K562 (cell line): ENCODE results near the gene NDP. TPM values are rescaled to one million over a fixed set of nuclear protein-coding genes. Genes with fewer than 3 reads are reported as not detected.

Experiments used
- ARID2 ChIP-seq: fragments of 450-650 bp; IDR thresholded peaks from 2 replicates; pipeline ENCODE4 v1.6.1; 2017; ENCODE audit warnings: antibody characterized with exemption, mild to moderate bottlenecking
- BHLHE40 ChIP-seq: IDR thresholded peaks from 2 replicates; pipeline ENCODE4 v1.6.1; 2011; ENCODE audit warnings: low read length, improper control_type of control experiment
- CEBPG ChIP-seq, 3 experiments: fragments of 200-800 bp in 1 of 3; sonication (Bioruptor generic) in 1 of 3; sonication (generic) in 1 of 3; formaldehyde crosslinking in 1 of 3; IDR thresholded peaks in 2 of 3; conservative IDR thresholded peaks in 1 of 3; 2 replicates each; pipeline versions ENCODE4 v1.6.1 to v1.8.0; 2016 to 2022; ENCODE audit warnings: missing compliant biosample characterization in 2 of 3, missing genetic modification characterization in 2 of 3, mild to moderate bottlenecking in 1 of 3, missing genetic modification reagents in 1 of 3
- CHD4 ChIP-seq: fragments of 200-600 bp; sonication (generic); IDR thresholded peaks from 3 replicates; pipeline ENCODE4 v1.6.1; 2012; ENCODE audit warnings: low read depth, mild to moderate bottlenecking, mixed read lengths, low read length, inconsistent platforms; ENCODE audit not compliant: insufficient read depth, insufficient replicate concordance, poor library complexity, severe bottlenecking
- CSDE1 ChIP-seq, 2 experiments: fragments of 450-650 bp; IDR thresholded peaks; 2 replicates each; pipeline ENCODE4 v1.6.1; 2016; ENCODE audit warnings: mild to moderate bottlenecking in 1 of 2
- CTBP1 ChIP-seq: fragments of 450-650 bp; IDR thresholded peaks from 2 replicates; pipeline ENCODE4 v1.6.1; 2016; ENCODE audit warnings: borderline replicate concordance
- DPF2 ChIP-seq: fragments of 450-650 bp; IDR thresholded peaks from 2 replicates; pipeline ENCODE4 v1.6.1; 2016
- GABPB1 ChIP-seq: sonication (generic); formaldehyde crosslinking; IDR thresholded peaks from 2 replicates; pipeline ENCODE4 v1.8.0; 2022; ENCODE audit warnings: mild to moderate bottlenecking, missing genetic modification reagents
- GTF2B ChIP-seq: IDR thresholded peaks from 2 replicates; pipeline ENCODE4 v1.6.1; 2011; ENCODE audit not compliant: insufficient read length; ENCODE audit errors: extremely low read depth
- HNRNPUL1 ChIP-seq: fragments of 200-400 bp; formaldehyde crosslinking; IDR thresholded peaks from 2 replicates; pipeline ENCODE4 v1.6.1; 2017; ENCODE audit warnings: low read length
- KDM4B ChIP-seq, 2 experiments: fragments of 450-650 bp in 1 of 2; sonication (generic) in 1 of 2; IDR thresholded peaks; 2 replicates each; pipeline ENCODE4 v1.6.1; 2016 to 2017; ENCODE audit warnings: borderline replicate concordance in 2 of 2, antibody characterized with exemption in 1 of 2, low read depth in 1 of 2, mild to moderate bottlenecking in 1 of 2
- NCOA1 ChIP-seq: fragments of 450-650 bp; IDR thresholded peaks from 2 replicates; pipeline ENCODE4 v1.6.1; 2016; ENCODE audit warnings: low read depth
- NFATC3 ChIP-seq: fragments of 450-650 bp; IDR thresholded peaks from 2 replicates; pipeline ENCODE4 v1.6.1; 2017; ENCODE audit warnings: mild to moderate bottlenecking
- POLR2A ChIP-seq: fragments of 450-650 bp; conservative IDR thresholded peaks from 2 replicates; pipeline ENCODE4 v1.6.1; 2016
- PRMT5 ChIP-seq: sonication (generic); formaldehyde crosslinking; IDR thresholded peaks from 2 replicates; pipeline ENCODE4 v1.5.0; 2020; ENCODE audit warnings: missing genetic modification reagents
- RAD21 ChIP-seq, 2 experiments: fragments of 250-450 bp in 1 of 2; fragments of 450-650 bp in 1 of 2; sonication (Bioruptor Pico) in 1 of 2; formaldehyde crosslinking in 1 of 2; IDR thresholded peaks in 1 of 2; conservative IDR thresholded peaks in 1 of 2; 2 replicates each; pipeline versions ENCODE4 v1.4.0 to v1.8.0; 2020 to 2022; ENCODE audit warnings: mild to moderate bottlenecking in 2 of 2, moderate library complexity in 1 of 2
- SP1 ChIP-seq: sonication (generic); formaldehyde crosslinking; IDR thresholded peaks from 2 replicates; pipeline ENCODE4 v1.8.1; 2022; ENCODE audit warnings: mild to moderate bottlenecking, missing genetic modification reagents
- STAG1 ChIP-seq: sonication (generic); formaldehyde crosslinking; IDR thresholded peaks from 2 replicates; pipeline ENCODE4 v1.5.0; 2020; ENCODE audit warnings: missing genetic modification reagents, borderline replicate concordance
- ZNF12 ChIP-seq: sonication (generic); formaldehyde crosslinking; IDR thresholded peaks from 2 replicates; pipeline ENCODE4 v1.4.0; 2020; ENCODE audit warnings: mild to moderate bottlenecking, missing genetic modification reagents
- ZNF280A ChIP-seq: fragments of 450-650 bp; IDR thresholded peaks from 2 replicates; pipeline ENCODE4 v1.6.1; 2018; ENCODE audit warnings: mild to moderate bottlenecking, low read depth; ENCODE audit not compliant: partially characterized antibody
- ZNF311 ChIP-seq: fragments of 250-450 bp; sonication (Bioruptor Pico); IDR thresholded peaks from 2 replicates; pipeline ENCODE4 v1.4.0; 2020; ENCODE audit warnings: mild to moderate bottlenecking, moderate library complexity
- ZNF324 ChIP-seq: fragments of 250-450 bp; sonication (Bioruptor Pico); IDR thresholded peaks from 2 replicates; pipeline ENCODE4 v1.4.0; 2020; ENCODE audit warnings: mild to moderate bottlenecking
- ZNF584 ChIP-seq: fragments of 200-800 bp; sonication (Bioruptor generic); IDR thresholded peaks from 2 replicates; pipeline ENCODE4 v1.6.1; 2016; ENCODE audit warnings: low read depth, mild to moderate bottlenecking, missing genetic modification characterization, missing compliant biosample characterization
- ZNF695 ChIP-seq: fragments of 450-650 bp; formaldehyde crosslinking; IDR thresholded peaks from 2 replicates; pipeline ENCODE4 v1.4.0; 2020; ENCODE audit warnings: mild to moderate bottlenecking, moderate library complexity
- ZNF75A ChIP-seq: fragments of 450-650 bp; formaldehyde crosslinking; IDR thresholded peaks from 2 replicates; pipeline ENCODE4 v1.4.0; 2020; ENCODE audit warnings: mild to moderate bottlenecking
- polyA plus RNA-seq, 8 experiments: library from polyadenylated mRNA; depleted of rRNA in 4 of 8; stranded (reverse) in 5 of 8; unstranded in 3 of 8; fragments of >200 nt; fragmentation: Nextera tagmentation in 2 of 8; fragmentation: Illumina TruSeq in 1 of 8; extraction: Ambion mirVana in 2 of 8; extraction: Trizol in 1 of 8; gene quantifications; 2 replicates each; pipeline versions ENCODE4 v1.2.1 to v1.2.3, GENCODE V29; 2011 to 2014; ENCODE audit warnings: inconsistent platforms in 1 of 8, missing spikeins in 1 of 8
- total RNA-seq, 7 experiments: library from RNA; depleted of rRNA in 6 of 7; stranded (reverse); fragments of >200 nt in 6 of 7; fragmentation: Illumina TruSeq in 2 of 7; extraction: Trizol in 2 of 7; gene quantifications; 2 replicates each; pipeline versions ENCODE4 v1.2.1 to v1.2.3, GENCODE V29; 2011 to 2021; ENCODE audit warnings: low replicate concordance in 1 of 7
- TF ChIP-seq, protein P1 (sequence below): fragments of 450-650 bp; IDR thresholded peaks from 2 replicates; pipeline ENCODE4 v1.6.1; 2017; ENCODE audit warnings: mild to moderate bottlenecking, moderate library complexity
- TF ChIP-seq, protein P2 (sequence below): fragments of 450-650 bp; formaldehyde crosslinking; IDR thresholded peaks from 2 replicates; pipeline ENCODE4 v1.4.0; 2022; ENCODE audit warnings: missing genetic modification characterization

Gene NDP
- total and polyA plus RNA-seq, 9 of the 15 experiments (the other 6 are each of a cell fraction or from before 2014, with no cell fraction given): not detected

GRCh38 chrX:43958529-43958928 is 14.7 kb downstream of the NDP start (continued):
- TF ChIP-seq CEBPG (CRISPR knock-in tag; IDR thresholded peaks at IDR 0.05) (no peak), CEBPG (tag; conservative IDR thresholded peaks at IDR 0.05 in 1 of 2, IDR thresholded peaks at IDR 0.05 in 1 of 2) (no peak), BHLHE40 (no peak), ARID2 (0 out of 2 replicates have a peak, but pooled peaks have one; percentile 34), NCOA1 (no peak), ZNF280A (no peak), SP1 (CRISPR knock-in tag) (no peak), ZNF12 (CRISPR knock-in tag) (no peak), STAG1 (peak; percentile 80), RAD21 (CRISPR knock-in tag; conservative IDR thresholded peaks at IDR 0.05 in 1 of 2, IDR thresholded peaks at IDR 0.05 in 1 of 2) (peak; percentile 83 to 87), CSDE1 (IDR thresholded peaks at IDR 0.05) (no peak), ZNF324 (CRISPR knock-in tag) (no peak), DPF2 (no peak), GABPB1 (CRISPR knock-in tag) (no peak), POLR2A (no peak), ZNF584 (CRISPR knock-in tag) (no peak), ZNF695 (no peak), HNRNPUL1 (no peak), PRMT5 (CRISPR knock-in tag) (no peak), ZNF311 (no peak), CTBP1 (no peak), NFATC3 (no peak), KDM4B (IDR thresholded peaks at IDR 0.05; ENCODE audit: borderline replicate concordance in 2 of 2, low read depth in 1 of 2) (no peak), CHD4 (no peak), GTF2B (no peak), ZNF75A (CRISPR knock-in tag) (no peak)
- TF ChIP-seq, protein P1, sequence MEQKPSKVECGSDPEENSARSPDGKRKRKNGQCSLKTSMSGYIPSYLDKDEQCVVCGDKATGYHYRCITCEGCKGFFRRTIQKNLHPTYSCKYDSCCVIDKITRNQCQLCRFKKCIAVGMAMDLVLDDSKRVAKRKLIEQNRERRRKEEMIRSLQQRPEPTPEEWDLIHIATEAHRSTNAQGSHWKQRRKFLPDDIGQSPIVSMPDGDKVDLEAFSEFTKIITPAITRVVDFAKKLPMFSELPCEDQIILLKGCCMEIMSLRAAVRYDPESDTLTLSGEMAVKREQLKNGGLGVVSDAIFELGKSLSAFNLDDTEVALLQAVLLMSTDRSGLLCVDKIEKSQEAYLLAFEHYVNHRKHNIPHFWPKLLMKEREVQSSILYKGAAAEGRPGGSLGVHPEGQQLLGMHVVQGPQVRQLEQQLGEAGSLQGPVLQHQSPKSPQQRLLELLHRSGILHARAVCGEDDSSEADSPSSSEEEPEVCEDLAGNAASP: no peak
- TF ChIP-seq, protein P2, sequence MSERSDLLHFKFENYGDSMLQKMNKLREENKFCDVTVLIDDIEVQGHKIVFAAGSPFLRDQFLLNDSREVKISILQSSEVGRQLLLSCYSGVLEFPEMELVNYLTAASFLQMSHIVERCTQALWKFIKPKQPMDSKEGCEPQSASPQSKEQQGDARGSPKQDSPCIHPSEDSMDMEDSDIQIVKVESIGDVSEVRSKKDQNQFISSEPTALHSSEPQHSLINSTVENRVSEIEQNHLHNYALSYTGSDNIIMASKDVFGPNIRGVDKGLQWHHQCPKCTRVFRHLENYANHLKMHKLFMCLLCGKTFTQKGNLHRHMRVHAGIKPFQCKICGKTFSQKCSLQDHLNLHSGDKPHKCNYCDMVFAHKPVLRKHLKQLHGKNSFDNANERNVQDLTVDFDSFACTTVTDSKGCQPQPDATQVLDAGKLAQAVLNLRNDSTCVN (CRISPR knock-in tag): no peak
